Tibial nerve (tissue), 4 donors: ENCODE measurements around the gene PCED1B.
"Not testable (repeated sequence)": the region's sequence is repeated elsewhere in the genome, so short reads cannot be mapped to it uniquely, and the experiment has no call there.

Experiments used
- CTCF ChIP-seq, 5 experiments: fragments of 200-600 bp in 3 of 5; fragments of 450-650 bp in 2 of 5; sonication (generic) in 3 of 5; IDR thresholded peaks; one replicate each; pipeline ENCODE4 v1.5.1; 2016 to 2019; ENCODE audit warnings: antibody characterized with exemption in 5 of 5, mild to moderate bottlenecking in 3 of 5, moderate library complexity in 2 of 5
- EP300 ChIP-seq, 2 donors: sonication (generic); formaldehyde crosslinking; IDR thresholded peaks; one replicate each; pipeline ENCODE4 v1.6.1; 2017; ENCODE audit warnings: antibody characterized with exemption in 2 of 2, mild to moderate bottlenecking in 1 of 2
- POLR2A ChIP-seq, 2 donors: fragments of 450-650 bp; IDR thresholded peaks; one replicate each; pipeline ENCODE4 v1.6.1; 2017; ENCODE audit warnings: antibody characterized with exemption in 2 of 2, mild to moderate bottlenecking in 2 of 2, moderate library complexity in 2 of 2

DNA sequence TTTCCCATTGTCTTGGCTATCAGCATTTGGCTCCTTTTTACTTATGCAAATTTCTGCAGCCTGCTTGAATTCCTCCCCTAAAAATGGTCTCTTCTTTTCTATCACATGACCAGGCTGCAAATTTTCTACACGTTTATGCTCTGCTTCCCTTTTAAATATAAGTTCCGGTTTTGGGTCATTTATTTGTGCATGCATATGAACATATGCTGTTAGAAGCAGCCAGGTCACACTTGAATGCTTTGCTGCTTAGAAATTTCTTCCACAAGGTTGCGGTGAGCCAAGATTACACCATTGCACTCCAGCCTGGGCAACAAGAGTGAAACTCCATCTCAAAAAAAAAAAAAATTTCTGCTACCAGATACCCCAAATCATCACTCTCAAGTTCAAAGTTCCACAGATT is 28.1 kb upstream of the PCED1B start:
- TF ChIP-seq POLR2A, CTCF, EP300 (IDR thresholded peaks at IDR 0.05): not testable (repeated sequence)
